Measurements from ENCODE around the gene ZNF365.
"Not testable (repeated sequence)": the region's sequence is repeated elsewhere in the genome, so short reads cannot be mapped to it uniquely, and the experiment has no call there.

The ZNF365 gene

DNA sequence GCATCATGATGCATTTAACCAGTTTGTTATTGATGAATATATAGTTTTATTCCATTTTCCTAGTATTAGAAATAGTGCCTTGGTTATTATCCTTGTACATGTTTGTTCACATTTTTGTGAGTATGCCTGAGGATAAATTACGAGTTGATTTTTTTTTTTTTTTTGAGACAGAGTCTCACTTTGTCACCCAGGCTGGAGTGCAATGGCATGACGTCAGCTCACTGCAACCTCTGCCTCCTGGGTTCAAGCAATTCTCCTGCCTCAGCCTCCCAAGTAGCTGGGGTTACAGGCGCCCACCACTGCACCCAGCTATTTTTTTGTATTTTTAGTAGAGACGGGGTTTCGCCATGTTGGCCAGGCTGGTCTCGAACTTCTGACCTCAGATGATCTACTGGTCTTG is 4.7 kb downstream of the ZNF365 start:
- not testable (repeated sequence) for DNase-seq

DNA sequence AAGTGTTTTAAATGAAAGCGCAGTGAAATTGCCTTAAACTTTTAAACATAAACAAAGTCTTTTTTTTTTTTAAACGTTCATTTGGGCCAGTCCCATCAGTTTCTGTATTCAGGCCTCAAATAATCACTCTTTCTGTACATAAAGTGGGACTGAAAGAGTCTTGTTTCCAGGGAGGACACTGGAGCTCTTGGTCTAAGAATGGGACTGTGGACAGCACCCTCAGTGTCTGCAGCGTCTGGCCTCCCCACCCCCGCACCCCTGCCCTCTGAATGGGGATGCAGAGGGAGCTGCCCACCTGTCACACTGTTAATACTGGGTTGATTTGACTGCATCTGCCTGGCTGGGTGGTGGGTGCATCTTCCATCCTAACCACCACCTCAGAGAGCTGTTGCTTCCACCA is 5.2 kb downstream of the ZNF365 start:
- DNase-seq: no peak

GRCh38 chr10:62380016-62380415 is 5.8 kb downstream of the ZNF365 start:
- DNase-seq: no peak

- no peak for DNase-seq
Observed at GRCh38 chr10:62381385-62382102, 7.4 kb downstream of the ZNF365 start.

GRCh38 chr10:62382831-62383230 is 8.7 kb downstream of the ZNF365 start:
- no peak for DNase-seq

DNA sequence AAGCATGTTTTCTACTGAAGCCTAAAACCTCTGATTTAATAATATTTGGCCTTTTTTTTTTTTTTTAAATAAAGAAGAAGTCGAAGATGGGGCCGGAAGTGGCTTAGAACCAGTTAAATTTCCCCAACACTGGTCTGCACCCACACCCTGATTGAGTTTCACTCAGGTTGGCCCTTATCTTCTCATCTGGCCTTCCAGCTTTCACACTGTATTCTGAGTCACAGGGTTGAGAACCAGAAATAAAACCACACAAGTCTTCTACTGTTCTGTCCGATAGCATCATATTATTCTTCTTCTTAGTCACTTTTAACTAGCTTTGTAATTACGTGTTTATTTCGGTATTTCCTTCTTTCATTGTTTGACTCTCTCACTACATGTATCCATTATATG is 9.9 kb downstream of the ZNF365 start:
- no peak for DNase-seq

- DNase-seq: no peak
Observed at GRCh38 chr10:62384447-62385081, 10.4 kb downstream of the ZNF365 start.

- no peak for DNase-seq
Observed at GRCh38 chr10:62386356-62387320, 12.5 kb downstream of the ZNF365 start.

GRCh38 chr10:62388328-62388727 is 14.2 kb downstream of the ZNF365 start:
- no peak for DNase-seq

DNA sequence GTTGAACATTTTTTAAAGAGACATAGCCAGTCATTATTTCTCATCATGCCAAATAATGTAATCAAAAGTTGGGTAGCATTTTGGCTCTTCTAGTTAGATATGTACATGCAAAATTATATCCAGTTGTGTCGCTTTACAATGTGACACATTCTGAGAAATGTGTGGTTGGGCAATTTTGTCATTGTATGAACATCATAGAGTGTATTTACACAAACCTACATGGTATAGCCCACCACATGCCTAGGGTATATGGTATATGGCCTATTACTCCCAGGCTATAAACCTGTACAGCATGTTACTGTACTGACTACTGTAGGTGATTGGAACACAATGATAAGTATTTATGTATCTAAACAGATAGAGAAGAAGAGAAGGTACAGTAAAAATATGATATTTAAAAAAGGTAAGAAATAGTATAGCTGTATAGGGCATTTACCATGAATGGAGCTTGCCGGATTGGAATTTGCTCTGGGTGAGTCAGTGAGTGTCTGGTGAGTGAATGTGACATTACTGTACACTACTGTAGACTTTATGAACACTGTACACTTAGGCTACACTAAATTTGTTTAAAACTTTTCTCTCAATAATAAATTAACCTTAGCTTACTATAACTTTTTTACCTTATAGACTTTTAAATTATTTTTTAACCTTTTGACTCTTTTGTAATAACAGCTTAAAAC is 16.5 kb downstream of the ZNF365 start:
- no peak for DNase-seq

- DNase-seq: no peak
Observed at GRCh38 chr10:62393237-62393636, 19.1 kb downstream of the ZNF365 start.

DNA sequence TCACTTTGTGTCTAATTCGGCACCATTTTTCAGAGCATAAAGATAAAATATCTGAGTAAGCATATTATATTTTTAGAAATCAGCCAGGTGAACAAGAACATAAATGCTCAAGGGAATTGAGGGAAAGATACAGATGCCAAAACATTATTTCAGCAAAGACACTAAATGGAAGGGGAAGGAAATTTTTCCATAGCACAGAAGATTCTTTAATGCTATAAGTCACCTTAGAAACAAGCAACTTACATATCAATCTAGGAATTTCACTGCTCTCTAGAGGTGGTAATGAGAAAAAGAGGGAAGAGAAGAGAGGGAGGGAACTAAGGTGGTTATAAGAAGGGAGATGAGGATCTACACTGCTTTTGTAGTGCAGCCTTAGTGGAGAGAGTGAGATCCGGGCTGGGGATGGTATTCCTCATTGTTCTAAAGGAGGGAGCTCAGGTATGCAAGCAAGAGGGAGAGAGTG is 20.4 kb downstream of the ZNF365 start:
- no peak for DNase-seq

DNA sequence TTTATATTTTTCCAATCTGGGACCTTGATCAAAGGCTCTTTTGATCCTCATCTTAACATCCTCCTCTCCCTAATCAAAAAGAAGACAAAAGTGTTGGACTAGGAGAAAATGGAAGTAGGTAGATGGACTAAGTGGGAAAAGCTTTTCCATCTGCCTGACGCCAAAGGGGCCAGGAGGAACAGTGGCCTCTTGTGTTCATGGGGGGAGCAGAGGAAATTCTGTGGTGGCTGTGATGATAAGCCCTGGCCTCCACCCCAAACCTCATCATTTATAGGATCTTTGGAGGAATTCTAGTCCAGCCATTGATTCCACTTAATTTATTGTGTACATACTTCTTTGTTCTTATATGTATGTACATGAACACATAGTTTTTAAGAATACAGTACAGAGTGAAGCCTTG is 21.7 kb downstream of the ZNF365 start:
- no peak for DNase-seq

GRCh38 chr10:62396864-62397263 is 22.7 kb downstream of the ZNF365 start:
- DNase-seq: no peak

DNA sequence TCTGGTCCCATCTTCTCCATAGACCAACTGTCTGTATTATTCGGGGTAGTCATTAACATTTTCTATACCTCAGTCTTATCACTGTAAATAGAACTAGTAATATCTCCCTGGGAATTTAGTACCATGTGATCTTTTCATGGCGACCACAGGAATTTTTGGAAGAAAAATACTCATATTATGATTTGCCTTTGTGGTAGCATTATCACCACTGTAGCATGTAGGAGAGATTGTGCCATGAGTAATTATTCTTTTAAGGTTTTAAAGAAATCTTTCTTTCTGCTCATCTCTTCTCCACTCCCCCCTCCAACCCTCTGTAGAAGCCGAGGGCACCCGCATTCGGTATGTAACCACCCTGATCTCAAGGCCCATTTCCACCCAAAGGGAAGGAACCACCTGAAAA is 25.0 kb downstream of the ZNF365 start:
- DNase-seq: no peak

- DNase-seq: no peak
Observed at GRCh38 chr10:62402508-62402907, 28.3 kb downstream of the ZNF365 start.

DNA sequence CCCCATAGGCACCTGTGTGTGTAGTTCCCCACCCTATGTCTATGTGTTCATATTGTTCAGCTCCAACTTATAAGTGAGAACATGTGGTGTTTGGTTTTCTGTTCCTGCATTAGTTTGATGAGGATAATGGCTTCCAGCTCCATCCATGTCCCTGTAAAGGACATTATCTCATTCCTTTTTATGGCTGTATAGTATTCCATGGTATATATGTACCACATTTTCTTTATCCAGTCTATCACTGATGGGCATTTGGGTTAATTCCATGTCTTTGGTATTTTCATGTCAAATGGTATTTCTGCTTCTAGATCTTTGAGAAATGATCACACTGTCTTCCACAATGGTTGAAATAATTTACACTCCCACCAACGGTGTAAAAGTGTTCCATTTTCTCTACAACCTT is 36.4 kb downstream of the ZNF365 start:
- DNase-seq: not testable (repeated sequence)

DNA sequence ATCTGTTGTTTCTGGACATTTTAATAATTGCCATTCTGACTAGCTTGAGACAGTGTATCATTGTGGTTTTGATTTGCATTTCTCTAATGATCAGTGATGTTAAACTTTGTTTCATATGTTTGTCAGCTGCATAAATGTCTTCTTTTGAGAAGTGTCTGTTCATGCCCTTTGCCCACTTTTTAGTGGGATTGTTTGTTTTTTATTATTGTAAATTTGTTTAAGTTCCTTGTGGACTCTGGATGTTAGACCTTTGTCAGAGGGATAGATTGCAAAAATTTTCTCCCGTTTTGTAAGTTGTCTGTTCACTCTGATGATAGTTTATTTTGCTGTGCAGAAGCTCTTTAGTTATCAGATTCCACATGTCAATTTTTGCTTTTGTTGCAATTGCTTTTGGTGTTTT is 36.8 kb downstream of the ZNF365 start:
- DNase-seq: not testable (repeated sequence)

GRCh38 chr10:62413048-62413447 is 38.9 kb downstream of the ZNF365 start:
- DNase-seq: no peak

GRCh38 chr10:62413652-62414051 is 39.5 kb downstream of the ZNF365 start:
- no peak for DNase-seq

- DNase-seq: no peak
Observed at GRCh38 chr10:62414359-62414758, 40.2 kb downstream of the ZNF365 start.

DNA sequence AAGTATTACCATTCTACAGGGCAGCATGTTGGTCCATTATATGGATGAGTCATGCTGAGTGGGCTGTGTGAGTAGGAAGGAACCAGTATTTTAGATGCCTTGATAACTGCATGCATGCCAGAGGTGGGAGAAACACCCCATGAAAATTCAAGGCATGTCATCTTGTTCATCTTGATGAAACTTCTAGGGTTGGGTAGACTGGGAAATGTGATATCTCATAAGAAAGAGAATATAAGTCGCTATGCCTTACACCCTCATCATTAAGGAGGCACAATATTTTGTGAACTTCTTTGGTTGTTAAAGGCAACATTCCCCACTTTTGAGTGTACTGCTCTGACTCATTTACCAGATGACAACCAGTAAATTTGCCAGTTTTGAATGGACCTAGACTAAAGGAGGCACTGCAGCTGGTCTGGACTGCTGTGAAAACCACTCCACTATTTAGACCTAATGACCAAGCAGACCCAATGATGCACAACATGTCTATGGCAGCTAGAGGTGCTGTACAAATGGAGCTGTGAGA is 48.0 kb downstream of the ZNF365 start:
- no peak for DNase-seq

GRCh38 chr10:62424026-62424425 is 49.9 kb downstream of the ZNF365 start:
- no peak for DNase-seq
